K562 (cell line): Measurements from ENCODE around the gene RAD51AP1. TPM values are rescaled to one million over a fixed set of nuclear protein-coding genes. Genes with fewer than 3 reads are reported as not detected.

Source experiments
- ATAC-seq: fragments of 200-7000 bp; cut with Tn5 transposase; 3 replicates; pipeline ENCODE4 v1.9.1; 2020; ENCODE audit warnings: moderate library complexity
- Bru-seq: library from RNA; stranded (reverse); fragments of 400-500 nt; gene quantifications from one replicate; lab custom pipeline; 2021; lab: Mats Ljungman, UMichigan
- BruChase-seq, 2 experiments: library from RNA; stranded (reverse); fragments of 400-500 nt; gene quantifications; one replicate each; lab custom pipeline; 2021; lab: Mats Ljungman, UMichigan
- BruUV-seq: library from RNA; stranded (reverse); fragments of 400-500 nt; replicated peaks from 2 replicates; lab custom pipeline; 2021; lab: Mats Ljungman, UMichigan
- CTCF ChIA-PET: fragments of 300-600 bp; formaldehyde crosslinking; extraction: SDS; loops from one replicate; lab custom pipeline; 2021; ENCODE audit warnings: low intra/inter-chr PET ratio; lab: Yijun Ruan, JAX
- POLR2A ChIA-PET: fragments of 300-600, 350-650 bp; sonication (Branson Sonifier 250); formaldehyde crosslinking; extraction: SDS; loops from one replicate; lab custom pipeline; 2021; ENCODE audit warnings: antibody characterized with exemption, inconsistent platforms; lab: Yijun Ruan, JAX
- DNase-seq, 4 experiments: peaks; one replicate each; pipeline versions ENCODE4 v3.0.0 to v3.0.0-alpha.2; 2011 to 2018; ENCODE audit warnings: low spot score in 3 of 4, mixed read lengths in 3 of 4; ENCODE audit errors: extremely low read depth in 1 of 4
- FAIRE-seq: peaks from 2 replicates; lab custom pipeline; 2011; peaks lifted over from hg19 to GRCh38; lab: Jason Lieb, UNC
- H2AFZ ChIP-seq: 2 replicates; pipeline ENCODE4 v1.6.0; 2011; ENCODE audit warnings: low read depth, low read length, control low read depth, inconsistent platforms
- H3K27ac ChIP-seq: fragments of 200-600 bp; 3 replicates; pipeline ENCODE4 v1.8.0; 2011; ENCODE audit warnings: low read depth, mild to moderate bottlenecking, control low read depth, inconsistent platforms, low read length, moderate library complexity, mixed read lengths; ENCODE audit errors: extremely low read depth
- H3K27me3 ChIP-seq, 2 experiments: fragments of 300-600 bp in 1 of 2; 2 replicates in 1 of 2; 3 replicates in 1 of 2; pipeline versions ENCODE4 v1.6.0 to v1.8.0; 2011; ENCODE audit warnings: inconsistent platforms in 2 of 2, low read length in 2 of 2, mild to moderate bottlenecking in 1 of 2, mixed read lengths in 1 of 2, moderate library complexity in 1 of 2; ENCODE audit not compliant: control insufficient read depth in 2 of 2, insufficient read depth in 2 of 2
- H3K36me3 ChIP-seq: fragments of 300-600 bp; 3 replicates; pipeline ENCODE4 v1.8.0; 2011; ENCODE audit warnings: mild to moderate bottlenecking, low read length, inconsistent platforms; ENCODE audit not compliant: control insufficient read depth, insufficient read depth
- H3K4me1 ChIP-seq, 2 experiments: fragments of 200-600 bp in 1 of 2; replicated peaks in 1 of 2; 2 replicates in 1 of 2; 3 replicates in 1 of 2; pipeline versions ENCODE4 v1.5.1 to v1.8.0; 2011; ENCODE audit warnings: inconsistent platforms in 2 of 2, low read length in 2 of 2, mild to moderate bottlenecking in 1 of 2, mixed read lengths in 1 of 2, moderate library complexity in 1 of 2; ENCODE audit not compliant: control insufficient read depth in 2 of 2, insufficient read depth in 2 of 2
- H3K4me2 ChIP-seq: 2 replicates; pipeline ENCODE4 v1.6.1; 2011; ENCODE audit warnings: low read length, control low read depth, inconsistent platforms, mixed read lengths; ENCODE audit not compliant: insufficient read depth
- H3K4me3 ChIP-seq: fragments of 200-600 bp; sonication (generic), shearing (Covaris generic); 2 replicates; pipeline ENCODE4 v1.5.1; 2016; ENCODE audit warnings: control low read depth, inconsistent platforms
- H3K79me2 ChIP-seq: fragments of 200-600 bp; 3 replicates; pipeline ENCODE4 v1.8.0; 2011; ENCODE audit warnings: low read length, inconsistent platforms; ENCODE audit not compliant: control insufficient read depth, insufficient read depth
- H3K9ac ChIP-seq, 2 experiments: 2 replicates each; pipeline versions ENCODE4 v1.6.0 to v1.6.1; 2011; ENCODE audit warnings: low read depth in 2 of 2, low read length in 2 of 2, control low read depth in 1 of 2, inconsistent platforms in 1 of 2, mild to moderate bottlenecking in 1 of 2, mixed read lengths in 1 of 2; ENCODE audit not compliant: insufficient read depth in 1 of 2
- H3K9me1 ChIP-seq: one replicate; pipeline ENCODE4 v1.6.0; 2011; ENCODE audit warnings: inconsistent platforms, mild to moderate bottlenecking, low read length, moderate library complexity; ENCODE audit not compliant: control insufficient read depth, insufficient read depth
- H3K9me3 ChIP-seq: replicated peaks from 2 replicates; pipeline ENCODE4 v1.5.1; 2011; ENCODE audit warnings: low read depth, low read length, inconsistent platforms; ENCODE audit not compliant: control insufficient read depth, insufficient read depth
- H4K20me1 ChIP-seq: replicated peaks from 2 replicates; pipeline ENCODE4 v1.6.1; 2011; ENCODE audit warnings: low read length, inconsistent platforms, mixed read lengths; ENCODE audit not compliant: control insufficient read depth, insufficient read depth
- COPS2 ChIP-seq: fragments of 450-650 bp; conservative IDR thresholded peaks from 2 replicates; pipeline ENCODE4 v1.6.1; 2016; ENCODE audit warnings: mild to moderate bottlenecking, moderate library complexity
- ERF ChIP-seq: fragments of 450-650 bp; formaldehyde crosslinking; IDR thresholded peaks from 2 replicates; pipeline ENCODE4 v1.4.0; 2020; ENCODE audit warnings: mild to moderate bottlenecking, mixed read lengths
- FOXP1 ChIP-seq: sonication (generic); formaldehyde crosslinking; IDR thresholded peaks from 2 replicates; pipeline ENCODE4 v1.8.0; 2022; ENCODE audit warnings: mild to moderate bottlenecking, missing genetic modification reagents
- TBP ChIP-seq: optimal IDR thresholded peaks from 2 replicates; pipeline ENCODE3; 2011; ENCODE audit warnings: low read depth, low read length, improper control_type of control experiment
- ZNF76 ChIP-seq: fragments of 250-450 bp; sonication (Bioruptor Pico); IDR thresholded peaks from 2 replicates; pipeline ENCODE4 v1.4.0; 2020; ENCODE audit warnings: mild to moderate bottlenecking, moderate library complexity, borderline replicate concordance
- ZNF77 ChIP-seq: fragments of 250-450 bp; sonication (Bioruptor Pico); IDR thresholded peaks from 2 replicates; pipeline ENCODE4 v1.5.0; 2020
- ZZZ3 ChIP-seq: fragments of 450-650 bp; IDR thresholded peaks from 2 replicates; pipeline ENCODE4 v1.6.1; 2016; ENCODE audit warnings: antibody characterized with exemption, mild to moderate bottlenecking, moderate library complexity
- WGBS: fragments of 100-300 bp; shearing (Covaris generic); methylation state at CpG from one replicate; pipeline ENCODE4 v1.1.6; 2016; ENCODE audit warnings: low coverage, mixed read lengths; ENCODE audit not compliant: insufficient coverage; ENCODE audit errors: missing lambda C conversion rate; 5-methylcytosine and 5-hydroxymethylcytosine counted together
- in situ Hi-C: fragments of 300-500 bp; cut with MboI; formaldehyde crosslinking; loops from 4 replicates; pipeline ENCODE4 v1.15.0; 2018; ENCODE audit warnings: inconsistent platforms, mixed read lengths
- intact Hi-C: fragments of 100-400 bp; cut with micrococcal nuclease; formaldehyde crosslinking; loops from 2 replicates; pipeline ENCODE4 v1.14.2; 2022
- long read RNA-seq, 3 experiments: library from polyadenylated mRNA in 2 of 3; library from RNA in 1 of 3; unstranded in 2 of 3; stranded (forward) in 1 of 3; transcript quantifications; one replicate each; pipeline ENCODE4 v2.0.0, GENCODE V29; 2019 to 2022
- polyA minus RNA-seq, 3 experiments: library from RNA; depleted of rRNA, polyadenylated mRNA; stranded (reverse); fragments of >200 nt; gene quantifications; 2 replicates each; pipeline ENCODE4 v1.2.3, GENCODE V29; 2011
- polyA plus RNA-seq, 8 experiments: library from polyadenylated mRNA; depleted of rRNA in 4 of 8; stranded (reverse) in 5 of 8; unstranded in 3 of 8; fragments of >200 nt; fragmentation: Nextera tagmentation in 2 of 8; fragmentation: Illumina TruSeq in 1 of 8; extraction: Ambion mirVana in 2 of 8; extraction: Trizol in 1 of 8; gene quantifications; 2 replicates each; pipeline versions ENCODE4 v1.2.1 to v1.2.3, GENCODE V29; 2011 to 2014; ENCODE audit warnings: inconsistent platforms in 1 of 8, missing spikeins in 1 of 8
- total RNA-seq, 7 experiments: library from RNA; depleted of rRNA in 6 of 7; stranded (reverse); fragments of >200 nt in 6 of 7; fragmentation: Illumina TruSeq in 2 of 7; extraction: Trizol in 2 of 7; gene quantifications; 2 replicates each; pipeline versions ENCODE4 v1.2.1 to v1.2.3, GENCODE V29; 2011 to 2021; ENCODE audit warnings: low replicate concordance in 1 of 7
- TF ChIP-seq, protein P1 (sequence below): fragments of 250-450 bp; sonication (Bioruptor Pico); IDR thresholded peaks from 2 replicates; pipeline ENCODE4 v1.4.0; 2020
- TF ChIP-seq, protein P2 (sequence below): fragments of 200-800 bp; sonication (Bioruptor generic); IDR thresholded peaks from 2 replicates; pipeline ENCODE4 v1.6.1; 2017; ENCODE audit warnings: missing genetic modification characterization, missing compliant biosample characterization
- TF ChIP-seq, protein P3 (sequence below): sonication (generic); formaldehyde crosslinking; IDR thresholded peaks from 2 replicates; pipeline ENCODE4 v1.8.0; 2022; ENCODE audit warnings: missing genetic modification reagents, mild to moderate bottlenecking, moderate library complexity, borderline replicate concordance

The RAD51AP1 gene, protein sequence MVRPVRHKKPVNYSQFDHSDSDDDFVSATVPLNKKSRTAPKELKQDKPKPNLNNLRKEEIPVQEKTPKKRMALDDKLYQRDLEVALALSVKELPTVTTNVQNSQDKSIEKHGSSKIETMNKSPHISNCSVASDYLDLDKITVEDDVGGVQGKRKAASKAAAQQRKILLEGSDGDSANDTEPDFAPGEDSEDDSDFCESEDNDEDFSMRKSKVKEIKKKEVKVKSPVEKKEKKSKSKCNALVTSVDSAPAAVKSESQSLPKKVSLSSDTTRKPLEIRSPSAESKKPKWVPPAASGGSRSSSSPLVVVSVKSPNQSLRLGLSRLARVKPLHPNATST
- total RNA-seq (2011; cell fraction: chromatin; rRNA removed; ENCODE audit: low replicate concordance): 20.2 and 117 TPM in 2 replicates
- total RNA-seq (2011; cell fraction: nucleolus; rRNA removed): 9.5 and 16.7 TPM in 2 replicates
- 43.4 and 68.5 TPM in 2 replicates for total RNA-seq (2011; cell fraction: nucleoplasm; rRNA removed)
- total RNA-seq (2014; rRNA removed) (38.4 and 43.8 TPM in 2 replicates), total RNA-seq (2014; rRNA removed; fragmentation: Illumina TruSeq; extraction: Trizol) (89.1 and 102 TPM in 2 replicates), total RNA-seq (2015; rRNA removed; fragmentation: Illumina TruSeq; extraction: Trizol) (63.8 and 64.1 TPM in 2 replicates), total RNA-seq (2021) (51.3 and 57.1 TPM in 2 replicates), polyA plus RNA-seq (2011; rRNA removed) (77.2 and 107 TPM in 2 replicates), polyA plus RNA-seq (2014; fragmentation: Illumina TruSeq; extraction: Trizol) (81.7 and 88.2 TPM in 2 replicates), polyA plus RNA-seq (2014; fragmentation: Nextera tagmentation; extraction: Ambion mirVana) (100 to 1,000 TPM in 1 of 2 experiments, 10 to 100 TPM in 1; 92.5 to 111 TPM), polyA plus RNA-seq (2014; rRNA removed) (85.3 and 90.7 TPM in 2 replicates), polyA minus RNA-seq (2011; rRNA and poly(A)+ RNA removed) (46.6 and 60.7 TPM in 2 replicates), Bru-seq, nascent RNA (percentile 86 among the genes with signal in this experiment), BruChase-seq, experiment 1, labeled RNA remaining after a 2-hour chase (percentile 91 among the genes with signal in this experiment), BruChase-seq, experiment 2, labeled RNA remaining after a 6-hour chase (percentile 93 among the genes with signal in this experiment)
- 7.4 and 26.8 TPM in 2 replicates for polyA plus RNA-seq (2011; cell fraction: cytosol; rRNA removed)
- 77.6 and 137 TPM in 2 replicates for polyA plus RNA-seq (2011; cell fraction: nucleus; rRNA removed)
- polyA plus RNA-seq (2012): 47.6 and 76.1 TPM in 2 replicates
- polyA minus RNA-seq (2011; cell fraction: cytosol; rRNA and poly(A)+ RNA removed): 10.9 and 14.9 TPM in 2 replicates
- polyA minus RNA-seq (2011; cell fraction: nucleus; rRNA and poly(A)+ RNA removed): 36.6 and 84.3 TPM in 2 replicates
- long read RNA-seq, experiment 1, transcript RAD51AP1-213 (8 exons, 787 nt): major isoform, 15 of 73 reads
- long read RNA-seq, experiment 1, partial matches to known transcripts: 16 of 73 reads
- long read RNA-seq, experiment 1, other reads (novel, unspliced or antisense): 39 of 73 reads
- long read RNA-seq, experiment 2, partial matches to known transcripts: 7 of 7 reads
- long read RNA-seq, experiment 2, other reads (novel, unspliced or antisense): 0 of 7 reads
- long read RNA-seq, experiment 3, transcript RAD51AP1-213 (8 exons, 787 nt): major isoform, 5 of 35 reads
- long read RNA-seq, experiment 3, partial matches to known transcripts: 18 of 35 reads
- long read RNA-seq, experiment 3, other reads (novel, unspliced or antisense): 11 of 35 reads

DNA sequence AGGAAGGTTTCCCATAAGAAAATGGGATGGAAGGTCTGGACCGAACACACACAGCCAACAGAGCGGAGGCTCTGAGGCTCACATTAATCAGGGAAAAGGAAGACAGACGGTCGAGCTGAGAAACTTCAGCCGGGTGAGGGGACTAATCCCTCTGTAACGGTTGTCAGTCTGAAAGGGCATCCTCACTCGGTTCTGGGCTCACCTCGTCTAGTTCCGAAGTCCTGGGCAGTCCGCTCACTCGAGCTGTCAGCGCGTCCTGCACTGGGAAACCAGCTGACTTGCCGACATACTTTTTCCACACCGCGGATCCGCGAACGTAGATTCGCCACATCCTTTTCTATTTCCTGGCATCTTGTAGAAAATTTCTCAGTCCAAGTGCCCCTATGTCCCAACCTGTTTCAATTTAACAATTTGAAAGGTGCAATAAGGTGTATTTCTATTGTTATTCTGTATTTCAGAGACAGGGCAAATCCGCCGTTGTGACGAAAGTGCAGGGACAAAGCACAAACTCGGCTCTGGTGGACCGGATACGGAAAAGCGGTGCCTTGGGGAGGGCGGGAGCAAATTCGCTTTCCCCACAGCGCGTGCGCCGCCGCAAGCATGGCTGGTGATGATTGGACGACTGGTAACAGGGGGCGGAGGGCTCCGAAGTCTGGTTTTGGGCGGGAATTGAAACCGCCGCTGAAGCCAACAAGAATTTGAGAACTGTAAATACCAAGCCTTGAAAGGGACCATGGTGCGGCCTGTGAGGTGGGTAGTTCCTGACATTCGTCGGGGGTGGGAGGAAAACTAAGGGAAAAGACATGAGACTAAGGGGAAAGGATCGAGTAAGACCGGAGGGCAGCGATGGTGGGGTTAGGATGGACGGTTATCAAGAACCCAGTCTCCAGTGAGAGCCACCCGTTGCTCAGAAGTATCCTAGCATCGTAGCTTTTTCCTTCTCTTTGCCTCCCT, at the start of gene RAD51AP1:
Gene RAD51AP1, plus strand, starts transcription at position 684 of the 954 bp plus-strand sequence. Its CDS starts 50 bp downstream, at position 734.
- peak within 1 kb of the TSS; percentile 93 for H2AFZ ChIP-seq
- peak within 1 kb of the TSS; percentile 96 for H3K4me2 ChIP-seq
- ATAC-seq (peak; percentile 98), FAIRE-seq (peak; percentile 95), DNase-seq (peak; percentile 94 to 95 (median 94))
- no peaks in the 10 kb centered on the region for H3K9me1 ChIP-seq
- intact Hi-C loops (no loop called here), in situ Hi-C loops (no loop called here)
- peak within 1 kb of the TSS; percentile 84 for H3K4me3 ChIP-seq
- peaks cover 48% of the 10 kb centered on the region; the same call in 2 of the 3 replicates for H3K36me3 ChIP-seq
- no peaks in the 10 kb centered on the region for H3K9me3 ChIP-seq
- peak within 1 kb of the TSS; percentile 94 for H3K27ac ChIP-seq
- CTCF ChIA-PET: no interaction called here
- no peaks in the 10 kb centered on the region for H3K27me3 ChIP-seq
- POLR2A ChIA-PET: interaction anchor here (0.9 kb wide), 1 partner anchor 259 kb away, joined by 3 read pairs; no protein-coding TSS in a partner anchor
- peak within 1 kb of the TSS; percentile 92 to 93 for H3K9ac ChIP-seq
- peaks cover 0 to 2% of the 10 kb centered on the region in 2 experiments; a peak in 1 of 5 replicates for H3K4me1 ChIP-seq
- H3K79me2 ChIP-seq: peaks cover 56% of the 10 kb centered on the region
- no peaks in the 10 kb centered on the region; the same call in 1 of the 2 replicates for H4K20me1 ChIP-seq
- BruUV-seq: no TSS peak
- under 1% methylated on average over 43 of the region's 49 CpGs for WGBS
- TF ChIP-seq, protein P1, sequence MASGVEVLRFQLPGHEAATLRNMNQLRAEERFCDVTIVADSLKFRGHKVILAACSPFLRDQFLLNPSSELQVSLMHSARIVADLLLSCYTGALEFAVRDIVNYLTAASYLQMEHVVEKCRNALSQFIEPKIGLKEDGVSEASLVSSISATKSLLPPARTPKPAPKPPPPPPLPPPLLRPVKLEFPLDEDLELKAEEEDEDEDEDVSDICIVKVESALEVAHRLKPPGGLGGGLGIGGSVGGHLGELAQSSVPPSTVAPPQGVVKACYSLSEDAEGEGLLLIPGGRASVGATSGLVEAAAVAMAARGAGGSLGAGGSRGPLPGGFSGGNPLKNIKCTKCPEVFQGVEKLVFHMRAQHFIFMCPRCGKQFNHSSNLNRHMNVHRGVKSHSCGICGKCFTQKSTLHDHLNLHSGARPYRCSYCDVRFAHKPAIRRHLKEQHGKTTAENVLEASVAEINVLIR (CRISPR knock-in tag): 0 out of 2 replicates have a peak, but pooled peaks have one; percentile 41
- peak; percentile 49 for TF ChIP-seq TBP
- TF ChIP-seq, protein P2, sequence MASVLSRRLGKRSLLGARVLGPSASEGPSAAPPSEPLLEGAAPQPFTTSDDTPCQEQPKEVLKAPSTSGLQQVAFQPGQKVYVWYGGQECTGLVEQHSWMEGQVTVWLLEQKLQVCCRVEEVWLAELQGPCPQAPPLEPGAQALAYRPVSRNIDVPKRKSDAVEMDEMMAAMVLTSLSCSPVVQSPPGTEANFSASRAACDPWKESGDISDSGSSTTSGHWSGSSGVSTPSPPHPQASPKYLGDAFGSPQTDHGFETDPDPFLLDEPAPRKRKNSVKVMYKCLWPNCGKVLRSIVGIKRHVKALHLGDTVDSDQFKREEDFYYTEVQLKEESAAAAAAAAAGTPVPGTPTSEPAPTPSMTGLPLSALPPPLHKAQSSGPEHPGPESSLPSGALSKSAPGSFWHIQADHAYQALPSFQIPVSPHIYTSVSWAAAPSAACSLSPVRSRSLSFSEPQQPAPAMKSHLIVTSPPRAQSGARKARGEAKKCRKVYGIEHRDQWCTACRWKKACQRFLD (CRISPR knock-in tag): peak; percentile 89
- TF ChIP-seq ZNF76: no peak
- TF ChIP-seq ZZZ3: peak; percentile 89
- no peak for TF ChIP-seq COPS2
- no peak; the same call in 1 of the 2 replicates for TF ChIP-seq ERF (CRISPR knock-in tag)
- no peak for TF ChIP-seq FOXP1 (CRISPR knock-in tag)
- TF ChIP-seq, protein P3, sequence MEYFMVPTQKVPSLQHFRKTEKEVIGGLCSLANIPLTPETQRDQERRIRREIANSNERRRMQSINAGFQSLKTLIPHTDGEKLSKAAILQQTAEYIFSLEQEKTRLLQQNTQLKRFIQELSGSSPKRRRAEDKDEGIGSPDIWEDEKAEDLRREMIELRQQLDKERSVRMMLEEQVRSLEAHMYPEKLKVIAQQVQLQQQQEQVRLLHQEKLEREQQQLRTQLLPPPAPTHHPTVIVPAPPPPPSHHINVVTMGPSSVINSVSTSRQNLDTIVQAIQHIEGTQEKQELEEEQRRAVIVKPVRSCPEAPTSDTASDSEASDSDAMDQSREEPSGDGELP (CRISPR knock-in tag): peak; percentile 99
- TF ChIP-seq ZNF77 (CRISPR knock-in tag): no peak
